GM18868 (cell line): ENCODE measurements around the gene BRIP1.
"Not testable (repeated sequence)": the region's sequence is repeated elsewhere in the genome, so short reads cannot be mapped to it uniquely, and the experiment has no call there.

Source experiments
- ATAC-seq: cut with Tn5 transposase; IDR thresholded peaks from one replicate; pipeline ENCODE4 v1.9.1; 2021; ENCODE audit warnings: mild to moderate bottlenecking, moderate library complexity; ENCODE audit not compliant: unreplicated experiment

The BRIP1 gene

GRCh38 chr17:61733021-61733420, 130.3 kb downstream of the BRIP1 start:
- ATAC-seq = no peak

GRCh38 chr17:61732169-61732568, 131.2 kb downstream of the BRIP1 start:
- no peak for ATAC-seq

GRCh38 chr17:61731330-61731729, 132.0 kb downstream of the BRIP1 start:
- no peak for ATAC-seq

- ATAC-seq = no peak
These were observed 133.5 kb downstream of the BRIP1 start for GRCh38 chr17:61729690-61730268.

GRCh38 chr17:61728297-61728836, 135.0 kb downstream of the BRIP1 start:
- ATAC-seq = no peak

GRCh38 chr17:61727798-61728197, 135.5 kb downstream of the BRIP1 start:
- not testable (repeated sequence) for ATAC-seq

GRCh38 chr17:61726977-61727376, 136.4 kb downstream of the BRIP1 start:
- ATAC-seq = no peak

GRCh38 chr17:61724777-61725176, 138.6 kb downstream of the BRIP1 start:
- no peak for ATAC-seq

GRCh38 chr17:61723914-61724313, 139.4 kb downstream of the BRIP1 start:
- ATAC-seq = no peak

- ATAC-seq = no peak
These were observed 140.1 kb downstream of the BRIP1 start for GRCh38 chr17:61723183-61723582.

- ATAC-seq = no peak
These were observed 140.9 kb downstream of the BRIP1 start for GRCh38 chr17:61722398-61722797.

GRCh38 chr17:61720016-61720795, 143.1 kb downstream of the BRIP1 start:
- ATAC-seq = no peak

- not testable (repeated sequence) for ATAC-seq
These were observed 144.1 kb downstream of the BRIP1 start for GRCh38 chr17:61719220-61719619.

- no peak for ATAC-seq
These were observed 145.3 kb downstream of the BRIP1 start for GRCh38 chr17:61718022-61718421.

GRCh38 chr17:61717352-61717751, 146.0 kb downstream of the BRIP1 start:
- no peak for ATAC-seq

GRCh38 chr17:61716225-61716829, 147.0 kb downstream of the BRIP1 start:
- no peak for ATAC-seq

- ATAC-seq = no peak
These were observed 148.0 kb downstream of the BRIP1 start for GRCh38 chr17:61715348-61715747.

GRCh38 chr17:61714300-61714699, 149.0 kb downstream of the BRIP1 start:
- no peak for ATAC-seq

- ATAC-seq = no peak
These were observed 150.3 kb downstream of the BRIP1 start for GRCh38 chr17:61713035-61713434.

GRCh38 chr17:61710546-61710945, 152.8 kb downstream of the BRIP1 start:
- no peak for ATAC-seq

- ATAC-seq = no peak
These were observed 153.8 kb downstream of the BRIP1 start for GRCh38 chr17:61709567-61709966.

- ATAC-seq = no peak
These were observed 158.3 kb downstream of the BRIP1 start for GRCh38 chr17:61704935-61705449.
